Measurements from ENCODE around the gene NFATC2.
"Not testable (repeated sequence)": the region's sequence is repeated elsewhere in the genome, so short reads cannot be mapped to it uniquely, and the experiment has no call there.

DNA sequence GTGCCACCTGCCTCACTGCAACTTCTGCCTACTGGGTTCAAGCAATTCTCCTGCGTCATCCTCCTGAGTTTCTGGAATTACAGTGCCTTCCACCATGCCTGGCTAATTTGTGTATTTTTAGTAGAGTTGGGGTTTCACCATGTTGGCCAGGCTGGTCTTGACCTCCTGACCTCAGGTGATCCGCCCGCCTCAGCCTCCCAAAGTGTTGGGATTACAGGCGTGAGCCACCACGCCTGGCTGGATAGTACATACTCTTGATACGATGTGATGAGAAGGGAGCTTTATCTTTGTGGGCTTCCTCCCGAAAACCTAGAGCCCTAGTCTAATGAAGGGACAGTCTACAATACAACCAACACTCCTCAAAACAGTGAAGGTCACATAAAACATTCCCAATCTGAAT, 2.4 kb downstream of the NFATC2 start:
- TF ChIP-seq, protein P1, sequence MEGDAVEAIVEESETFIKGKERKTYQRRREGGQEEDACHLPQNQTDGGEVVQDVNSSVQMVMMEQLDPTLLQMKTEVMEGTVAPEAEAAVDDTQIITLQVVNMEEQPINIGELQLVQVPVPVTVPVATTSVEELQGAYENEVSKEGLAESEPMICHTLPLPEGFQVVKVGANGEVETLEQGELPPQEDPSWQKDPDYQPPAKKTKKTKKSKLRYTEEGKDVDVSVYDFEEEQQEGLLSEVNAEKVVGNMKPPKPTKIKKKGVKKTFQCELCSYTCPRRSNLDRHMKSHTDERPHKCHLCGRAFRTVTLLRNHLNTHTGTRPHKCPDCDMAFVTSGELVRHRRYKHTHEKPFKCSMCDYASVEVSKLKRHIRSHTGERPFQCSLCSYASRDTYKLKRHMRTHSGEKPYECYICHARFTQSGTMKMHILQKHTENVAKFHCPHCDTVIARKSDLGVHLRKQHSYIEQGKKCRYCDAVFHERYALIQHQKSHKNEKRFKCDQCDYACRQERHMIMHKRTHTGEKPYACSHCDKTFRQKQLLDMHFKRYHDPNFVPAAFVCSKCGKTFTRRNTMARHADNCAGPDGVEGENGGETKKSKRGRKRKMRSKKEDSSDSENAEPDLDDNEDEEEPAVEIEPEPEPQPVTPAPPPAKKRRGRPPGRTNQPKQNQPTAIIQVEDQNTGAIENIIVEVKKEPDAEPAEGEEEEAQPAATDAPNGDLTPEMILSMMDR (conservative IDR thresholded peaks at IDR 0.05) = not testable (repeated sequence)
- not testable (repeated sequence) for TF ChIP-seq EZH2 (IDR thresholded peaks at IDR 0.05; ENCODE audit: low read depth)

Data from PC-9 (cell line).